AG08395 (cell line): ENCODE data around the gene MYO10.
"Not testable (repeated sequence)": the region's sequence is repeated elsewhere in the genome, so short reads cannot be mapped to it uniquely, and the experiment has no call there.

Experiments
- DNase-seq: peaks from one replicate; pipeline ENCODE4 v3.0.0; 2012; ENCODE audit warnings: mixed read lengths, low spot score

The MYO10 gene

GRCh38 chr5:16936150-16936988 is at the start of gene MYO10:
Gene MYO10 (minus strand): TSS chr5:16936288. CDS start chr5:16935808, 480 bp downstream.
- DNase-seq: peak; percentile 90

GRCh38 chr5:16985304-16985703 is 49.2 kb upstream of the MYO10 start:
- not testable (repeated sequence) for DNase-seq

GRCh38 chr5:16983972-16984371 is 47.9 kb upstream of the MYO10 start:
- no peak for DNase-seq

GRCh38 chr5:16983022-16983639 is 47.0 kb upstream of the MYO10 start:
- no peak for DNase-seq

- no peak for DNase-seq
Measured at GRCh38 chr5:16981700-16982099, 45.6 kb upstream of the MYO10 start.

- DNase-seq: no peak
Measured at GRCh38 chr5:16980983-16981382, 44.9 kb upstream of the MYO10 start.

GRCh38 chr5:16978296-16978695 is 42.2 kb upstream of the MYO10 start:
- no peak for DNase-seq

GRCh38 chr5:16976625-16977008 is 40.5 kb upstream of the MYO10 start:
- DNase-seq: no peak

GRCh38 chr5:16975950-16976624 is 40.0 kb upstream of the MYO10 start:
- DNase-seq: no peak

- DNase-seq: no peak
Measured at GRCh38 chr5:16974981-16975380, 38.9 kb upstream of the MYO10 start.

GRCh38 chr5:16970826-16971225 is 34.7 kb upstream of the MYO10 start:
- DNase-seq: no peak

GRCh38 chr5:16970260-16970659 is 34.2 kb upstream of the MYO10 start:
- DNase-seq: no peak

GRCh38 chr5:16965581-16965980 is 29.5 kb upstream of the MYO10 start:
- DNase-seq: peak; percentile 29

GRCh38 chr5:16963821-16964220 is 27.7 kb upstream of the MYO10 start:
- DNase-seq: no peak

- no peak for DNase-seq
Measured at GRCh38 chr5:16961131-16961530, 25.0 kb upstream of the MYO10 start.

GRCh38 chr5:16957304-16958196 is 21.5 kb upstream of the MYO10 start:
- peak; percentile 78 for DNase-seq

GRCh38 chr5:16953729-16954128 is 17.6 kb upstream of the MYO10 start:
- no peak for DNase-seq

- no peak for DNase-seq
Measured at GRCh38 chr5:16952968-16953671, 17.0 kb upstream of the MYO10 start.

GRCh38 chr5:16946725-16947124 is 10.6 kb upstream of the MYO10 start:
- no peak for DNase-seq

GRCh38 chr5:16944816-16945562 is 8.9 kb upstream of the MYO10 start:
- DNase-seq: no peak
